ENCODE results near the gene STS.

DNA sequence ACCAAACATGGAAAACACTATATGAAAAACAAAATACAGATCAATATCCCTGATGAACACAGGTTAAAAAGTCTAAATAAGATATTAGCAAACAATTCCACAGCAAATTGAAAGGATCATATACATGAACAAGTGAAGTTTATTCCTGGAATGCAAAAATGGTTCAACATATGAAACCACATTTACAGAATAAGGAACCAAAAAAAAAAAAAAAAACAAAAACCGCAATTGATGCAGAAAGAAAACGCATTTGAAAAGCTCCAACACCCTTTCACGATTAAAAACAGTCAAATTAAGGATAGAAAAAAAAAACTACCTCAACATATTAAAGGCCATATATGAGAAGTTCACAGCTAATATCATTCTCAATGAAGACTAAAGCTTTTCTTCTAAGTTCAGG, 45.4 kb upstream of the STS start:
- TF ChIP-seq CTCF (conservative IDR thresholded peaks at IDR 0.05; ENCODE audit: low read depth in 2 of 2): no peak
- TF ChIP-seq POLR2AphosphoS5 (IDR thresholded peaks at IDR 0.05; ENCODE audit: low read depth): no peak
- no peak for TF ChIP-seq EZH2 (IDR thresholded peaks at IDR 0.05; ENCODE audit: low read depth, unreplicated experiment)
- no peak for TF ChIP-seq CREB1 (CRISPR knock-in tag; IDR thresholded peaks at IDR 0.05; ENCODE audit: low read depth)
- TF ChIP-seq, protein P1, sequence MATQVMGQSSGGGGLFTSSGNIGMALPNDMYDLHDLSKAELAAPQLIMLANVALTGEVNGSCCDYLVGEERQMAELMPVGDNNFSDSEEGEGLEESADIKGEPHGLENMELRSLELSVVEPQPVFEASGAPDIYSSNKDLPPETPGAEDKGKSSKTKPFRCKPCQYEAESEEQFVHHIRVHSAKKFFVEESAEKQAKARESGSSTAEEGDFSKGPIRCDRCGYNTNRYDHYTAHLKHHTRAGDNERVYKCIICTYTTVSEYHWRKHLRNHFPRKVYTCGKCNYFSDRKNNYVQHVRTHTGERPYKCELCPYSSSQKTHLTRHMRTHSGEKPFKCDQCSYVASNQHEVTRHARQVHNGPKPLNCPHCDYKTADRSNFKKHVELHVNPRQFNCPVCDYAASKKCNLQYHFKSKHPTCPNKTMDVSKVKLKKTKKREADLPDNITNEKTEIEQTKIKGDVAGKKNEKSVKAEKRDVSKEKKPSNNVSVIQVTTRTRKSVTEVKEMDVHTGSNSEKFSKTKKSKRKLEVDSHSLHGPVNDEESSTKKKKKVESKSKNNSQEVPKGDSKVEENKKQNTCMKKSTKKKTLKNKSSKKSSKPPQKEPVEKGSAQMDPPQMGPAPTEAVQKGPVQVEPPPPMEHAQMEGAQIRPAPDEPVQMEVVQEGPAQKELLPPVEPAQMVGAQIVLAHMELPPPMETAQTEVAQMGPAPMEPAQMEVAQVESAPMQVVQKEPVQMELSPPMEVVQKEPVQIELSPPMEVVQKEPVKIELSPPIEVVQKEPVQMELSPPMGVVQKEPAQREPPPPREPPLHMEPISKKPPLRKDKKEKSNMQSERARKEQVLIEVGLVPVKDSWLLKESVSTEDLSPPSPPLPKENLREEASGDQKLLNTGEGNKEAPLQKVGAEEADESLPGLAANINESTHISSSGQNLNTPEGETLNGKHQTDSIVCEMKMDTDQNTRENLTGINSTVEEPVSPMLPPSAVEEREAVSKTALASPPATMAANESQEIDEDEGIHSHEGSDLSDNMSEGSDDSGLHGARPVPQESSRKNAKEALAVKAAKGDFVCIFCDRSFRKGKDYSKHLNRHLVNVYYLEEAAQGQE (IDR thresholded peaks at IDR 0.05; ENCODE audit: unreplicated experiment): no peak
- TF ChIP-seq EZH2phosphoT487 (IDR thresholded peaks at IDR 0.05; ENCODE audit: unreplicated experiment): no peak

All from GM23338 (cell line).